BLaER1 treated with 17β-estradiol and CSF1 and Interleukin-3, amounts not matched to agents 10 nM and 100 nM (cell line): ENCODE results near the gene SCYL1.
"Not testable (repeated sequence)": the region's sequence is repeated elsewhere in the genome, so short reads cannot be mapped to it uniquely, and the experiment has no call there.

Source experiments
- H3K27ac ChIP-seq, 11 experiments: shearing (Covaris generic); formaldehyde crosslinking; 2 replicates each; pipeline ENCODE4 v1.8.1; 2022
- H3K27me3 ChIP-seq, 11 experiments: shearing (Covaris generic); formaldehyde crosslinking; 2 replicates each; pipeline ENCODE4 v1.8.1; 2022
- H3K36me3 ChIP-seq, 11 experiments: shearing (Covaris generic); formaldehyde crosslinking; 2 replicates each; pipeline ENCODE4 v1.8.1; 2022
- H3K4me1 ChIP-seq, 10 experiments: shearing (Covaris generic); formaldehyde crosslinking; 2 replicates each; pipeline ENCODE4 v1.8.1; 2022
- H3K4me2 ChIP-seq, 11 experiments: shearing (Covaris generic); formaldehyde crosslinking; 2 replicates each; pipeline ENCODE4 v1.8.1; 2022
- H3K4me3 ChIP-seq, 10 experiments: shearing (Covaris generic); formaldehyde crosslinking; 2 replicates each; pipeline ENCODE4 v1.8.1; 2022
- H3K9ac ChIP-seq, 11 experiments: shearing (Covaris generic); formaldehyde crosslinking; 2 replicates each; pipeline ENCODE4 v1.8.1; 2022
- H3K9me3 ChIP-seq, 11 experiments: shearing (Covaris generic); formaldehyde crosslinking; replicated peaks in 1 of 11; 2 replicates each; pipeline ENCODE4 v1.8.1; 2022
- H4K20me1 ChIP-seq, 11 experiments: shearing (Covaris generic); formaldehyde crosslinking; 2 replicates each; pipeline ENCODE4 v1.8.1; 2022
- Cebpa-rat ChIP-seq, 11 experiments: shearing (Covaris generic); IDR thresholded peaks; 2 replicates each; pipeline ENCODE4 v1.8.1; 2022

SCYL1 gene

DNA sequence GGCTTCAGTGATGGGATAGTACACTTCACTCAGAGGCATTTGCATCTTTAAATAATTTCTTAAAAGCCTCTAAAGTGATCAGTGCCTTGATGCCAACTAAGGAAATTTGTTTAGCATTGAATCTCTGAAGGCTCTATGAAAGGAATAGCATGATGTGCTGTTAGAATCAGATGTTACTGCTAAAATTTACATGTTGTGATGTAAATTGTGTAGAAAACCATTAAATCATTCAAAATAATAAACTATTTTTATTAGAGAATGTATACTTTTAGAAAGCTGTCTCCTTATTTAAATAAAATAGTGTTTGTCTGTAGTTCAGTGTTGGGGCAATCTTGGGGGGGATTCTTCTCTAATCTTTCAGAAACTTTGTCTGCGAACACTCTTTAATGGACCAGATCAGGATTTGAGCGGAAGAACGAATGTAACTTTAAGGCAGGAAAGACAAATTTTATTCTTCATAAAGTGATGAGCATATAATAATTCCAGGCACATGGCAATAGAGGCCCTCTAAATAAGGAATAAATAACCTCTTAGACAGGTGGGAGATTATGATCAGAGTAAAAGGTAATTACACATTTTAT, 21.4 kb upstream of the SCYL1 start:
- H3K27ac ChIP-seq, result peak overlapping the region; percentile 94 to 100 (median 100); a peak in 21 of 22 replicates
- H3K27me3 ChIP-seq, result no peaks in the 10 kb centered on the region
- peaks cover 0 to 10% (median 0%) of the 10 kb centered on the region in 11 experiments; a peak in 5 of 22 replicates for H3K9me3 ChIP-seq
- no peak for TF ChIP-seq Cebpa-rat (IDR thresholded peaks at IDR 0.05)
- H3K4me1 ChIP-seq, result peaks cover 34 to 46% (median 43%) of the 10 kb centered on the region in 10 experiments
- peaks cover 82 to 87% (median 86%) of the 10 kb centered on the region in 11 experiments for H4K20me1 ChIP-seq
- peak overlapping the region; percentile 95 to 100 (median 98) for H3K9ac ChIP-seq
- H3K4me3 ChIP-seq, result peak overlapping the region; percentile 77 to 94 (median 90)
- peak overlapping the region; percentile 87 to 98 (median 94) for H3K4me2 ChIP-seq
- H3K36me3 ChIP-seq, result peaks cover 63 to 69% (median 67%) of the 10 kb centered on the region in 11 experiments

- peaks cover 82 to 87% (median 86%) of the 10 kb centered on the region in 11 experiments for H4K20me1 ChIP-seq
Observed at GRCh38 chr11:65503949-65504673, 20.8 kb upstream of the SCYL1 start.

GRCh38 chr11:65504674-65505465, 20.0 kb upstream of the SCYL1 start:
- H3K27ac ChIP-seq, result peak overlapping the region; percentile 14 to 100 (median 100); a peak in 21 of 22 replicates
- peaks cover 74 to 80% (median 79%) of the 10 kb centered on the region in 11 experiments for H4K20me1 ChIP-seq
- peak overlapping the region; percentile 95 to 100 (median 98) for H3K9ac ChIP-seq
- H3K4me2 ChIP-seq, result peak overlapping the region; percentile 87 to 98 (median 94)
- H3K27me3 ChIP-seq, result no peaks in the 10 kb centered on the region
- TF ChIP-seq Cebpa-rat (IDR thresholded peaks at IDR 0.05), result no peak
- peaks cover 63 to 69% (median 66%) of the 10 kb centered on the region in 11 experiments for H3K36me3 ChIP-seq
- H3K9me3 ChIP-seq, result peaks cover 0 to 10% (median 0%) of the 10 kb centered on the region in 11 experiments; a peak in 5 of 22 replicates
- H3K4me1 ChIP-seq, result peaks cover 48 to 60% (median 57%) of the 10 kb centered on the region in 10 experiments
- peak overlapping the region; percentile 77 to 94 (median 90) for H3K4me3 ChIP-seq

More at GRCh38 chr11:65503949-65504673, 20.8 kb upstream of the SCYL1 start:
- peak overlapping the region; percentile 77 to 94 (median 90) for H3K4me3 ChIP-seq
- H3K36me3 ChIP-seq, result peaks cover 63 to 69% (median 67%) of the 10 kb centered on the region in 11 experiments
- peak overlapping the region; percentile 95 to 100 (median 98) for H3K9ac ChIP-seq
- peaks cover 41 to 52% (median 49%) of the 10 kb centered on the region in 10 experiments for H3K4me1 ChIP-seq
- TF ChIP-seq Cebpa-rat (IDR thresholded peaks at IDR 0.05), result no peak
- H3K27ac ChIP-seq, result peak overlapping the region; percentile 94 to 100 (median 100); a peak in 21 of 22 replicates
- H3K9me3 ChIP-seq, result peaks cover 0 to 10% (median 0%) of the 10 kb centered on the region in 11 experiments; a peak in 5 of 22 replicates
- no peaks in the 10 kb centered on the region for H3K27me3 ChIP-seq
- H3K4me2 ChIP-seq, result peak overlapping the region; percentile 87 to 98 (median 94)

GRCh38 chr11:65505466-65506289, 19.2 kb upstream of the SCYL1 start:
- Histone ChIP-seq H4K20me1 (peaks cover 66 to 72% (median 71%) of the 10 kb centered on the region in 11 experiments), H3K27ac (peak overlapping the region; percentile 14 to 100 (median 100); a peak in 21 of 22 replicates), H3K9me3 (peaks cover 0 to 6% (median 0%) of the 10 kb centered on the region in 11 experiments; a peak in 5 of 22 replicates), H3K9ac (peak overlapping the region; percentile 95 to 100 (median 98)), H3K4me2 (peak overlapping the region; percentile 87 to 98 (median 94)), H3K4me1 (peaks cover 56 to 67% (median 64%) of the 10 kb centered on the region in 10 experiments), H3K27me3 (no peaks in the 10 kb centered on the region), H3K4me3 (peak overlapping the region; percentile 77 to 94 (median 90)), H3K36me3 (peaks cover 58 to 63% (median 59%) of the 10 kb centered on the region in 11 experiments)
- no peak for TF ChIP-seq Cebpa-rat (IDR thresholded peaks at IDR 0.05)

GRCh38 chr11:65506290-65506771, 18.6 kb upstream of the SCYL1 start:
- peaks cover 56 to 67% (median 64%) of the 10 kb centered on the region in 10 experiments for H3K4me1 ChIP-seq
- peaks cover 51 to 56% (median 53%) of the 10 kb centered on the region in 11 experiments for H3K36me3 ChIP-seq
- H3K9ac ChIP-seq, result peak overlapping the region; percentile 95 to 100 (median 98)
- H3K4me3 ChIP-seq, result peak overlapping the region; percentile 77 to 94 (median 90)
- H3K27ac ChIP-seq, result peak overlapping the region; percentile 14 to 100 (median 100); a peak in 19 of 22 replicates
- peak overlapping the region; percentile 87 to 98 (median 94) for H3K4me2 ChIP-seq
- no peaks in the 10 kb centered on the region for H3K27me3 ChIP-seq
- H4K20me1 ChIP-seq, result peaks cover 60 to 66% (median 64%) of the 10 kb centered on the region in 11 experiments
- no peak for TF ChIP-seq Cebpa-rat (IDR thresholded peaks at IDR 0.05)
- peaks cover 0 to 6% (median 0%) of the 10 kb centered on the region in 11 experiments; a peak in 5 of 22 replicates for H3K9me3 ChIP-seq

DNA sequence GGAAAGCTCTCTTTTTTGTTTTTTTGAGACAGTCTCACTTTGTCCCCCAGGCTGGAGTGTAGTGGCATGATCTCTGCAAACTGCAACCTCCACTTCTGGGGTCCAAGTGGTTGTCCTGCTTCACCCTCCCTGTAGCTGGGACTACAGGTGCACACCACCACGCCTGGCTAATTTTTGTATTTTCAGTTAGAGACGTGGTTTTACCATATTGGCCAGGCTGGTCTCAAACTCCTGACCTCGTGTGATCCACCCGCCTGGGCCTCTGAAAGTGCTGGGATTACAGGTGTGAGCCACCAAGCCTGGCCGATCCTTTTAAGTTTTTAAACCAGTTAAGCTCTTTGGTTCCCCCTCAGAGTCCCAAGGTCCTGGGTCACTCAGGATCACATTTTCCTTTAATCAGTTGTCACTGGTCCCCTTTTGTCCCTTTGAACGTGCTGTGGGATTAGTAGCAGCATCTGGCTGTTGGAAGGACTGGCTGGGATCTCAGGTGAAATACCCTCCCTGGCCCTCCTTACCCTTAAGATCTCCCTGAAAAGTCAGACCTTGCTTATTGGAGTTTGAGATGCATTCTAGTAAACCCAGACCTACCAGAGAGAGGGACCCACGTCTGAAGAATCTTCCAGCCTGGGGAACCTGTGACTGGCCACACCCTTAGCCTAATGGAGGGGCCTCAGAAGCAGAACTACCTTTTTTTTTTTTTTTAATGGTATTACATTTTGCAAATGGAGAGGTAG, 17.9 kb upstream of the SCYL1 start:
- H3K4me2 ChIP-seq, result peak overlapping the region; percentile 87 to 98 (median 94)
- peaks cover 54 to 60% (median 58%) of the 10 kb centered on the region in 11 experiments for H4K20me1 ChIP-seq
- H3K27me3 ChIP-seq, result no peaks in the 10 kb centered on the region
- peak overlapping the region; percentile 95 to 100 (median 98) for H3K9ac ChIP-seq
- H3K36me3 ChIP-seq, result peaks cover 45 to 50% (median 47%) of the 10 kb centered on the region in 11 experiments
- peaks cover 0 to 6% (median 0%) of the 10 kb centered on the region in 11 experiments; a peak in 3 of 22 replicates for H3K9me3 ChIP-seq
- TF ChIP-seq Cebpa-rat (IDR thresholded peaks at IDR 0.05), result no peak
- H3K4me3 ChIP-seq, result peak overlapping the region; percentile 77 to 94 (median 90); a peak in 16 of 20 replicates
- peaks cover 56 to 67% (median 64%) of the 10 kb centered on the region in 10 experiments for H3K4me1 ChIP-seq
- peak overlapping the region; percentile 66 to 100 (median 100); a peak in 21 of 22 replicates for H3K27ac ChIP-seq

DNA sequence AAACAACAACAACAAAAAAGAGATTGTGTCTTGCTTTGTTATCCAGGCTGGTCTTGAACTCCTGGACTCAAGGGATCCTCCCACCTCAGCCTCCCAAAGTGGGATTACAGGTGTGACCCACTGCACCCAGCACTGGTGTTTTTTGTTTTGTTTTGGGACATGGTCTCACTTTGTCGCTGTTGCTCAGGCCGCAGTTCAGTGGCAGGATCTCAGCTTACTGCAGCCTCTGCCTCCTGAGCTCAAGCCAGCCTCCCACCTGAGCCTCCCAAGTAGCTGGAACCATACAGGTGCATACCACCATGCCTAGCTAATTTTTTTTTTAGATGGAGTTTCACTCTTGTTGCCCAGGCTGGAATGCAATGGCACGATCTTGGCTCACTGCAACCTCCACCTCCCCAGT, 12.6 kb upstream of the SCYL1 start:
- not testable (repeated sequence) for H3K4me3 ChIP-seq, H3K36me3 ChIP-seq, H4K20me1 ChIP-seq, H3K27me3 ChIP-seq, H3K4me2 ChIP-seq, H3K9me3 ChIP-seq
- H3K27ac ChIP-seq, result peak overlapping the region in 3 of 11 experiments; percentile 3 to 68 (median 45); a peak in 2 of 22 replicates
- peak overlapping the region in 1 of 11 experiments; percentile 1; a peak in 1 of 22 replicates for H3K9ac ChIP-seq
- H3K4me1 ChIP-seq, result peaks cover 29 to 61% (median 52%) of the 10 kb centered on the region in 10 experiments
